Activated CD4-positive, CD25-positive, alpha-beta regulatory T cell (primary cell): ENCODE data around the gene CDT1.
"Not testable (repeated sequence)": the region's sequence is repeated elsewhere in the genome, so short reads cannot be mapped to it uniquely, and the experiment has no call there.

Experiments
- DNase-seq, 4 experiments: peaks; one replicate each; lab custom pipeline; 2025; lab: John Stamatoyannopoulos, UW

Gene CDT1

GRCh38 chr16:88769617-88770460, 33.8 kb upstream of the CDT1 start:
- DNase-seq = peak in 1 of 4 experiments; percentile 17

- DNase-seq = no peak
Measured at GRCh38 chr16:88770461-88771293, 32.9 kb upstream of the CDT1 start.

- DNase-seq = no peak
Measured at GRCh38 chr16:88771294-88771772, 32.3 kb upstream of the CDT1 start.

- not testable (repeated sequence) for DNase-seq
Measured at GRCh38 chr16:88771781-88772180, 31.8 kb upstream of the CDT1 start.

GRCh38 chr16:88772871-88773811, 30.4 kb upstream of the CDT1 start:
- DNase-seq = no peak

GRCh38 chr16:88773812-88774291, 29.7 kb upstream of the CDT1 start:
- no peak for DNase-seq

GRCh38 chr16:88774544-88775393, 28.8 kb upstream of the CDT1 start:
- no peak for DNase-seq

- DNase-seq = no peak
Measured at GRCh38 chr16:88775825-88776224, 27.8 kb upstream of the CDT1 start.

GRCh38 chr16:88777471-88778270, 25.9 kb upstream of the CDT1 start:
- no peak for DNase-seq

GRCh38 chr16:88778271-88778525, 25.4 kb upstream of the CDT1 start:
- no peak for DNase-seq

GRCh38 chr16:88778541-88779065, 25.0 kb upstream of the CDT1 start:
- no peak for DNase-seq

- no peak for DNase-seq
Measured at GRCh38 chr16:88779406-88780141, 24.0 kb upstream of the CDT1 start.

GRCh38 chr16:88780142-88781062, 23.2 kb upstream of the CDT1 start:
- DNase-seq = no peak

- DNase-seq = peak; percentile 45 to 64 (median 50)
Measured at GRCh38 chr16:88781140-88782077, 22.2 kb upstream of the CDT1 start.

GRCh38 chr16:88782454-88783390, 20.9 kb upstream of the CDT1 start:
- peak in 2 of 4 experiments; percentile 49 to 54 for DNase-seq
